Mammary epithelial cell (primary cell): ENCODE data around the gene MRPS35.

Source experiments
- CTCF ChIP-seq, 2 donors: IDR thresholded peaks in 1 of 2; conservative IDR thresholded peaks in 1 of 2; 2 replicates each; pipeline ENCODE4 v1.5.1; 2011 to 2012; ENCODE audit warnings: inconsistent platforms in 2 of 2, low read length in 2 of 2, mild to moderate bottlenecking in 2 of 2, control low read depth in 1 of 2, low read depth in 1 of 2; ENCODE audit not compliant: insufficient read depth in 1 of 2; ENCODE audit errors: extremely low read depth in 1 of 2
- EZH2 ChIP-seq: IDR thresholded peaks from 2 replicates; pipeline ENCODE4 v1.6.1; 2012; ENCODE audit warnings: low read length, inconsistent platforms, borderline replicate concordance

GRCh38 chr12:27730097-27730588 lies 19.5 kb downstream of the MRPS35 start:
- TF ChIP-seq CTCF (conservative IDR thresholded peaks at IDR 0.05 in 1 of 2, IDR thresholded peaks at IDR 0.05 in 1 of 2; ENCODE audit: extremely low read depth in 1 of 2, insufficient read depth in 1 of 2, low read depth in 1 of 2, low read length in 2 of 2) (no peak), EZH2 (no peak)
